Activated T-cell treated with anti-CD3 and anti-CD28 coated beads for 4 hours (primary cell): ENCODE measurements around the gene SPO11.

ENCODE experiments used
- DNase-seq: peaks from one replicate; pipeline ENCODE4 v3.0.0-alpha.2; 2020

SPO11 gene

DNA sequence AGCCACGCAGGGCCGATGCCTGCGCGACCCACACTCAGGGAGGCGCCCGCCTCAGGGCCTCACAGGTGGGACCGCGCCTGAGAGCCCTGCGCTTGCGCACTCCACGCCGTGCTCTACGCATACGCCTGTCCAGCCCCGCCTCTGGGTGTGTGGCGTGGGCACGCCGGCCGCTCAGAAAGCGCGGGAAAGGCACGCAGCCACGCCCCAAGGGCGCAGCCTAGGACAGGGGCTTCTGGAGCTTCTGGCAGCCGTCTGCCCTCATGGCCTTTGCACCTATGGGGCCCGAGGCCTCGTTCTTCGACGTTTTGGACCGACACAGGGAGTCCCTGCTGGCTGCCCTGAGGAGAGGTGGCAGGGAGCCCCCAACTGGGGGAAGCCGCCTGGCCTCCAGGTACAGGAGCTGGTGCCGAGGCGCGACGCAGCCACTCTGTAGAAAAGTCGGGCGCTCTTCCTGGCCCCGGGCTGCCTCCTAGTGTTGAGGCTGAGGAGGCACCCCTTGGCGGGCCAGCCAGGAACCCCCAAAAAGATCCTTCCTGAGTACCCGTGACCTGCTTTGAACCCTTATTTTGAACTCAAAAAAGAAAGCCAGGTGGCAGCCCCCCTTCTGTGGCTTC is at the start of gene SPO11:
SPO11 (plus strand) TSS at position 196 of the 614 bp plus-strand sequence; CDS start at position 261, 65 bp downstream.
- no peak for DNase-seq

- no peak for DNase-seq
Measured at GRCh38 chr20:57280221-57280620, 49.4 kb upstream of the SPO11 start.

DNA sequence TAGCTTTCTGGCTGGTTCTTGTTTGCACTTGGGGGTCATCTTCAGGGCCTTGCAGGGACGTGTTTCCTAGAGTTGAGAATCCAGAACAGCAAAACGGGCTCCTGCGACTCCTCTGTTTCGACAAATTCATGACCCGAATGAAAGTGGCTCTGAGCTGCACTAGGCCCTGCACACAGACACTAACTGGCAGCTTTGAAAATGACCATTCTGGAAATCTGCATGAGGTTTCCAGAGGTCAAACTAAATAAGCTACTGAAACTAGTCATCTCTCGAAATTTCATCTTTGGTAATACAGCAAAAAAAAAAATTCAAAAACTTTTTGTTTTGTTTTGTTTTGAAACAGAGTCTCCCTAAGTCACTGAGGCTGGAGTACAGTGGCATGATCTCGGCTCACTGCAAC is 47.7 kb upstream of the SPO11 start:
- no peak for DNase-seq

DNA sequence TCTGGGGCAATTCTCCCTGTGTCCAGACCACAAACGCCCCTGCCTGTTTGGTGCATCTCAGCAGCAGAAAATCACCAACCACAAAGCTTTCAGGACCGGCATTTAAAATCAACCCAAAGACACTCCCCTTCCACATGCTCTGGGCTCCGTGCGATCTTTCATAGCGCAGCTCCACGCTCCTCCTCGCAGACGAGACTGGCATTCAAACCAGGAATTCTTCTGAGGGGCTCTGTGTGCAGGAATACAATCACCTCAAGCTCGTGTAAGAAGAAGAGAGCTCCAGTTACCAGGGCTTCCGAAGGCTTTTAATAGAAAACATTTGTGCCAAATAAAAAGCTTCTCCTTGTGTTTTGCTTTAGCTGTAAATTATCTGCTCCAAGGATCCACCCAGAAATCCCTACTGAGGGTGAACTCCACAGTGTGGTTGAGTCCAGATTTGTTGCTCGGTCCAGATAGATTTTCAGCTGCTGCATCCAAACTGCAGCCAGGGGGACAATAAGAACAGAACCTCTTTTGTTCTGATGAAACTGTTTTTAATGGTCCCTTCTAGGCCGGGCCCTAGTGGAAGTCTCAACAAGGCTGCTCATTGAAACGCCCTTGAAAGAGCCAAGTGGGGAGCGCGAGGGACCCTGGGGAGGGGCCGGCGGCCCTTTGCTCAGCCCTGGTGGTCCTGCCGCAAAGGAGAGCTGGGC is 46.8 kb upstream of the SPO11 start:
- DNase-seq, result no peak

GRCh38 chr20:57283860-57284259 is 45.7 kb upstream of the SPO11 start:
- no peak for DNase-seq

DNA sequence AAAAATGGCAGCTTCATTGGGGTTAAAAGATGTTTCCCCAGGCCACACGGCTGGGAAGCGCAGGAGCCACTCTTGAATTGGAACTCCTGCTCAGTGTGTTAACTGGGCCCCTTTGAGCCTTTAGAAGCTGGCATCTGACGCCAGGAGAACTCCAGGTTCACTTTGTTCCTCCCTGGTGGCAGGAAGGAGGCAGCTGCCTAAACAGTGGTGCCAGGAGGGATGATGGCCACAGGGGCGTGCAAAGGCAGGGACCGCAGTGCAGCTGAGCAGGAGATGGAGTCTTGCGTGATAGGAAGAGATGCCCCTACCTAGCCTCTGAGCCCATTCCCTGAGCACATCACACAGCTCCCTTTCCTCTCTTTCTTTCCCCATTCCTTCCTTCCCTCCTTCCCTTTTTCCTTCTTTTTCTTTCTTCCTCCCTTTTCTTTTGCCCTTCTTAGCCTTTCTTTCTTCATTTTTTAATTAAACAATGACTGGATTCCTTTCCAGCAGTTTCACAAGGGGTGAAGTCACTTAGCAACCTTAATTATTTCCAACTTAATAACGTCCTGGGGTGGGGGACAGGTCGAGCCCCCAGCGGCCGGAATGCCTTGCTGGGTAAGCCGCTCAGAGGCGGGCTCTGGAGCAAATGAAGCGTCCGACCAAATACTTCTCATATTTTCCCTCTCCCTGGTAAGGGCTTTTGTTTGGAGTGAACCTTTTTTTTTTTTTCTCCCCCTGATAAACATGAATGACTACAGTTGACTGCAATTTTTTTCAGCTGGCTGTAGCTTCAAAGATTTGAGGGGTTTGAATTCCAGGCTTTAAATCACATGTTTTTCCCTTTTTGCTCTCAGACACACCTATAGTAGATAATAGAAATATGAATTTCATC is 42.4 kb upstream of the SPO11 start:
- DNase-seq, result no peak

- DNase-seq, result no peak
Measured at GRCh38 chr20:57287901-57288300, 41.7 kb upstream of the SPO11 start.

- no peak for DNase-seq
Measured at GRCh38 chr20:57288651-57289277, 40.8 kb upstream of the SPO11 start.

DNA sequence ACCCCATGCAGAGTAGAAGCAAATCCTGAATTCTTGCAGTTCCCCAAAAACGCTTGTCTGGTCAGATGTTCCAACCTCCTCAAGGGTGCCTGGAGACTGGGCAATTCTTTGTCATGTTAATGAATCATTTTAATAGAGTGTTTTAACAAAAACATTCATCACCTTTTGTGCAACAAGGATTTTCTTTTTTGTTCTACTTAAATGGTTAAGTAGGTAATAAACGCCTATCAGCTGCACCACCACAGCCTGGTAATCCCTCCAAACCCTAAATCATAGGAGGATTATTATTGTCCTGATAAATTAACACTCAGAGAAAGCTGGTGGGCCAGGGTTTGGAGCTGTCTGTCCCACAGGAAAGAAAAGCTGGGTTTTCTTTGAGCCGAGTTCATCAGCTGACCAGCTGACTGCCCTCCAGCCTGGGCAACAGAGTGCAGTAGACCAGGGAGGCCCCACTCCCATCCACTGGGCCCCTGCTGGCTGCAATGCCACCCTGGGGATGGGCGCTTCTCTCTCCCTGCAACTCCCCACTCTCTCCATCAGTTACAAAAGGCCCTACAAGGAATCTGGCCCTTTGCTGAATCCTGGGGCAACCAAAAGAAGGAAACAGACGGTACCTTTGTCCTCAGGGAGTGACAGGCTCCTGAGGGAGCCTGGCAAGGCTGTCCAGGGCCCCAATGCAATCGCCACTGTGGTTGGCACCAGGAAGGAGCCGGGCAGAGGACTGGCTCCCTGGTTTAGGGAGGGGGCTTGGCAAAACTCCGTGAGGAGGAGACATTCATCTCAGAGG is 40.0 kb upstream of the SPO11 start:
- no peak for DNase-seq

- DNase-seq, result no peak
Measured at GRCh38 chr20:57290178-57290484, 39.5 kb upstream of the SPO11 start.

- DNase-seq, result no peak
Measured at GRCh38 chr20:57291003-57291402, 38.6 kb upstream of the SPO11 start.

DNA sequence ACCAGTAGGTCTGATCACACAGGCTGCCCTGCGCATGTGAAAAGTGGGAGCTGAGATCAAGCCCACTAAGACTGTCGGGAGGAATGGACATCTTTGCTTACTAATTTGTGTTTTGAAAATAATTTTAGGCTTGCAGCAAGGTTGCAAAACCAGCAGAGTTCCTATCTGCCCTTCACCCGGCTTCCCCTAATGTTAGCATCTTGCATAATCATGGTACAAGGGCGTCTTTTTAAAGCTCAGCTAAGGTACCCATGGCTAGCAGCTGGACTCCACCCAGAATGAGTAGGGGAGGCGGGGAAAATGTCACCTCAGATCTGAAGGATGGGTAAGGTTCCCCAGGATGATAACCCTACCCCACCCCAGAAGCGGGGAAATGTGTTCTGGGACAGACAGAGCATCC is 37.9 kb upstream of the SPO11 start:
- no peak for DNase-seq

GRCh38 chr20:57292611-57293010 is 37.0 kb upstream of the SPO11 start:
- no peak for DNase-seq

GRCh38 chr20:57293995-57294394 is 35.6 kb upstream of the SPO11 start:
- no peak for DNase-seq

DNA sequence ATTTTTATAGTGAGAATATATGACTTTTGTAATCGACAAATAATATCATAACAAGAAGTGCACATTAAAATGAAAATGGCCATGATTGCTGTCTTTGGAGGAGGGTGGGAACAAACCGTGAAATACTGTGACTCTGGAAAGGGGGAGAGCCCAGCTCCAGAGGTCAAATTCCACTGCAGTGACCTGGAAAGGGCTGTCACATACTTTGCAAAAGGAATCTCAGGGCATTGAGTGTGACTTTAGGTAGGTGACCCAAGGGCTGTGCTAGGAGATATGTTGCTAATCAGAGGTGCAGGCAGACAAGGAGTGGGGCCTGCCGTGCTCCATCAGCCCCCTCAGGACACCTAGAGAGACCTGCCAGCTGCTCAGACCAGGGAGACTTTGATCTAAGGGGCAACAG is 35.1 kb upstream of the SPO11 start:
- DNase-seq, result no peak

- DNase-seq, result no peak
Measured at GRCh38 chr20:57298457-57298856, 31.1 kb upstream of the SPO11 start.

DNA sequence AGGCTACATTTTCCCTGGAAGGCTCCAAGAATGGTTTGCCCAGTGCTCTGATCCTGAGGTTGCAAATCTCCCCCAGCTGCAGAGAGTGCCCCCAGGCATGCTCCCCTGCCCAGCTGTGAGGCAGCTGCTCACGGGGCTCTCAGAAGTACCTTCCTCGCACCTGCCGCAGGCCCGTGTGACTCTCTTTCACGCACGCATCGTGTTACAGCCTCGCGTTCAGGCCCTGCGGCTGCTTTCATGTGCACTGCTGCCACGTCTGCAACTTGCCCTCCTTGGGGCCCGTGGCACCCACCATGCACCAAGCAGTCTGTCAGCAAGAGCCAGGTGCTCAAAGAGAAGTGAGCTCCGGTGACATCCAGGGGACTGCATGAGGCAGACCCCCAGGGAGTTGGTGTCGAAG is 28.6 kb upstream of the SPO11 start:
- no peak for DNase-seq

- DNase-seq, result no peak
Measured at GRCh38 chr20:57306747-57307146, 22.9 kb upstream of the SPO11 start.

DNA sequence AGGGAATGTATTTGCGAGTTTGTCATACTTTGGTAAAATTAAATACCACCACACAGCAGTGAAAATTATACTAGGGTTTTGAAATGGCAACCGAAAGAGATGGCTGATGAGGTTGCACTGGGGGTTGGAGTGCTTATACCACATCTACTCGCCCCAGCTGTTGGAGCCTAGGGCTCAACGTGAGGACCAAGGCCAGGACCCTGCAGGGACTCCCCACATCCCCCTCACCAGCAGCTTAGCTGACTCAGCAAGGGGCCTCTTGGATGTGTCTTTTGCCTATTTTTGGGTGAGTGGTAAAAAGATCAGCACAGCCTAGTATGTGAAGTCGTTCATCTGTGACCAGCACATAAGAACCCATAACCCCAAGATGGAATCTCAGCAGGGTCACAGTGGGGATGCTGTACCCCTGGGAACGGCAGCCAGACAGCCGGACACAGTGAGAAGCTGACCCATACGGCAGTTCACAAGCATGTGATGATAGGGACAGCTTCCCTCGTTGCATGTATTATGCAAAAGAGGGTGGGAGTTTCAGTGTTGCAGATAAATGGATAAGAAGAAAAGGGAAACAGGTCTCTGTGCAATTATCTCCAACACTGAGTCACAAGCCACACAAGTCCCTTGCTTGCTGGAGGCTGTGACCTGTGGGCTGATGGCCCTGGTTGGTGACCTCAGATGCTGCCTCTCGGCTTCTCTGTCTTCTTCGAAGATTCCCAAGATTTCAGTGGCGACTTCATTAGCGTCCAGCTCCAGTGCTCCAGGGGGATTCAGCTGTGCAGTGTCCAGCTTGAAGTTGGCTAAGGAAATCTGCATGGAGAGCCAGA is 20.9 kb upstream of the SPO11 start:
- no peak for DNase-seq

DNA sequence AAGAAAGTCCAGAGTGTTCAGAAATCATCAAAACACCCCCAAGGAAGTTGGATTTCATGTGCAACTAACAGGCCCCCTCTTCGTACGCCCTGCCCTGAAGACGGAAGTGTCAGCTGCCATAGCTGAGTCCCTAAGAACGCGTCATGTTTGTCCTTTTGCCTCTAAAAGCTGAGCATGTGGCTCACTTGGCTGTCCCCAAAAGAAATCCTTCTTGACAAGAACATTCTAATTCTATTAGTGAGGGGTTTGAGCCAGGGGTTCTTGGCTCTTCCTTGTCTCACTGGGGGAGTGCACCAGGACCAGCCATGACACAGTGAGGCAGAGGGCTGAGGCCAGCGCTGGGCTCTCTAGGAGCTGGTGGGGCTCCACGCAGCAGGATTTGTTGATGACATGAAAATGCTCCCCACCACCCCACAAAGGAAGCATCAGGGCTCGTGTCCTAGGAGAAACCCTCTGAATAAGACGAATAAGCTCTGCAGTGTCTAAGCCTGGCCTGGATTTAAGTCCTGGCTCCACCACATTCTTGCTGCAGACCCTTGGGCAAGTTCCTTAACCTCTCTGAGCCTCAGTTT is 20.0 kb upstream of the SPO11 start:
- no peak for DNase-seq

DNA sequence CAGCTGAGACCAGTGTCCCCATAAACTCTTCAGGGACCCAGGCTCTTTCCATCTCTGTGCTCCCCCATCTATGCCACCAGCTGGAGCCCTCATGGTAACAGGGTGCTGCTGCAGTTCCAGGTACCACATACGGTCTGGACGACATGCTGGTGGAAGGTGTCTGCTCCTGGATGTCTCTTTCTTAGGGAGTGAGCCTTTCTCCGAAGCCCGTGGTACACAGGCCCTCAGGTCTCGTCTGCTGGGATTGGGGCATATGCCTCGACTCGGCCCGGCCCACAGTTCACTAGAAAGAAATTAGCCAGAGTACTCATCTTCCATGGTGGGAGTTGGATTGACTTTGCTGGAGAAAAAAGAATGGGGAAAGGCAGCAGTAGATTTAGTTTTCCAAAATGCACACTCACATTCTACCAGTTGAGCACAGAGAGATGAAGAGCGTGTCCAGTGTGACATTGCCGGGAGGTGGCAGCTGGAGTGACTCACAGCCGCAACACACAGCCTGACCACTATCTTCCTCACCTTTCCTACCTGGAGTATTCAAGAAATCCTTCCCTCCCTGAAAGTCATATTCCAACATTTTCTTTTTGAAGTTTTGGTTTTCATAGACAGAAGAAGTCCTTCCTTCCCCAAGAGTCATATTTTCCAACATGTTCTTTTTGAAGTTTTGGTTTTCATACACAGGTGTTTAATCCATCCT is 18.6 kb upstream of the SPO11 start:
- DNase-seq, result no peak
